ENCODE data around the gene COA1.
"Not testable (repeated sequence)": the region's sequence is repeated elsewhere in the genome, so short reads cannot be mapped to it uniquely, and the experiment has no call there.

The COA1 gene

GRCh38 chr7:43758822-43759683, 29.7 kb upstream of the COA1 start:
- in situ Hi-C loops (cut with HindIII; ENCODE audit: low sequenced_read_pairs) = no loop called here

- in situ Hi-C loops (cut with HindIII; ENCODE audit: low sequenced_read_pairs) = no loop called here
Measured at GRCh38 chr7:43758029-43758821, 28.9 kb upstream of the COA1 start, which contains the start of gene BLVRA. Gene BLVRA (plus strand): TSS chr7:43758680. CDS start chr7:43771159, 12,479 bp downstream.

GRCh38 chr7:43757073-43757720, 27.9 kb upstream of the COA1 start:
- in situ Hi-C loops (cut with HindIII; ENCODE audit: low sequenced_read_pairs) = no loop called here

GRCh38 chr7:43756368-43757072, 27.2 kb upstream of the COA1 start:
- in situ Hi-C loops (cut with HindIII; ENCODE audit: low sequenced_read_pairs) = no loop called here

GRCh38 chr7:43754596-43754995, 25.3 kb upstream of the COA1 start:
- in situ Hi-C loops (cut with HindIII; ENCODE audit: low sequenced_read_pairs) = no loop called here

GRCh38 chr7:43753843-43754242, 24.5 kb upstream of the COA1 start:
- in situ Hi-C loops (cut with HindIII; ENCODE audit: low sequenced_read_pairs) = no loop called here

- in situ Hi-C loops (cut with HindIII; ENCODE audit: low sequenced_read_pairs) = no loop called here
Measured at GRCh38 chr7:43753271-43753810, 24.0 kb upstream of the COA1 start.

- in situ Hi-C loops (cut with HindIII; ENCODE audit: low sequenced_read_pairs) = no loop called here
Measured at GRCh38 chr7:43752411-43752810, 23.1 kb upstream of the COA1 start.

- in situ Hi-C loops (cut with HindIII; ENCODE audit: low sequenced_read_pairs) = no loop called here
Measured at GRCh38 chr7:43750016-43750887, 20.9 kb upstream of the COA1 start.

GRCh38 chr7:43749383-43749940, 20.1 kb upstream of the COA1 start:
- in situ Hi-C loops (cut with HindIII; ENCODE audit: low sequenced_read_pairs) = no loop called here

GRCh38 chr7:43747328-43748105, 18.2 kb upstream of the COA1 start:
- in situ Hi-C loops (cut with HindIII; ENCODE audit: low sequenced_read_pairs) = no loop called here

- in situ Hi-C loops (cut with HindIII; ENCODE audit: low sequenced_read_pairs) = no loop called here
Measured at GRCh38 chr7:43742692-43743091, 13.4 kb upstream of the COA1 start.

GRCh38 chr7:43737467-43738127, 8.3 kb upstream of the COA1 start:
- in situ Hi-C loops (cut with HindIII; ENCODE audit: low sequenced_read_pairs) = no loop called here

- in situ Hi-C loops (cut with HindIII; ENCODE audit: low sequenced_read_pairs) = no loop called here
Measured at GRCh38 chr7:43735802-43736603, 6.7 kb upstream of the COA1 start.

GRCh38 chr7:43735403-43735801, 6.1 kb upstream of the COA1 start:
- in situ Hi-C loops (cut with HindIII; ENCODE audit: low sequenced_read_pairs) = no loop called here

GRCh38 chr7:43734575-43735332, 5.4 kb upstream of the COA1 start:
- in situ Hi-C loops (cut with HindIII; ENCODE audit: low sequenced_read_pairs) = not testable (repeated sequence)
